ENCODE data around the gene SMCO3. TPM values are rescaled to one million over a fixed set of nuclear protein-coding genes. Genes with fewer than 3 reads are reported as not detected.

The SMCO3 gene
- total and polyA plus RNA-seq, 2 of the 13 experiments (the other 11 are each of a cell fraction or from before 2014, with no cell fraction given), result 0.29 to 0.42 TPM

DNA sequence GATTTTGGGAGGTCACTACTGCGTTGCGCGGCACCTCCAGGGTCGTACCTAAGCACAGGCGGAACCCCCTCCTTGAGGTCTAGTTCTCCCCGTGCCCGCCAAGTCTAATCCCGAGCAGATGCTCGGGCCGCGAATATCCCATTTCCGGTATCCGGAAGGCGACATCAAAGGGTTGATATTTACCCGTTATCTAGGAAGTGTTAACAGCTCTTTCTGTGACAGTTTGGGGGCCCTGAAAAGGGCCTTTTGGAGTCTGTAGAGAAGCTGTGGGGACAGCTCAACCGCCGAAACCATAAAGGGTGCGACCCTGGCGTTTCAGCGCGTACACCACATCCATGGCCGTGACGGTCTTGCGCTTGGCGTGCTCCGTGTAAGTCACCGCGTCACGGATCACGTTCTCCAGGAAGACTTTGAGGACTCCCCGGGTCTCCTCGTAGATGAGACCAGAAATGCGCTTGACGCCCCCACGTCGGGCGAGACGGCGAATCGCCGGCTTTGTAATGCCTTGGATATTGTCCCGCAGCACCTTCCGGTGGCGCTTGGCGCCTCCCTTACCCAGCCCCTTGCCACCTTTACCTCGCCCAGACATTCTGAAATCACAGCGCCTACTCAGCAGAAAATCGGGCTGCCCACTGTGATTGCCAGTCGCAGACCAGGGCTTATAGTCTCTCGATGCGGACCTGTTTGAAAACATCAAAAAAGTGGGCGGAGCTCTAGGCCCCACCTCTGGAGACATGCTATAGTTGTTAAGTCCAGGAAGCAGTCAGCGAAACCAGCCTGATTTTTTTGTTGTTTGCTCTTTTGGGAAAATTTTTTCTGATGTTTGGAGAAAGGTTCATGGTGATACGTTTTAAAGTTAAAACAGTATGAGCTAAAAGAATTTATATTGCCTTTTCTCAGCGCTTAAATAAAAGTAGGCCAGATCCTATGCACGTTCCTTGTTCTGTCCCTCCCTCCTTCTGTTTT is 43.2 kb downstream of the SMCO3 start (continued):
- TF ChIP-seq, protein P1, sequence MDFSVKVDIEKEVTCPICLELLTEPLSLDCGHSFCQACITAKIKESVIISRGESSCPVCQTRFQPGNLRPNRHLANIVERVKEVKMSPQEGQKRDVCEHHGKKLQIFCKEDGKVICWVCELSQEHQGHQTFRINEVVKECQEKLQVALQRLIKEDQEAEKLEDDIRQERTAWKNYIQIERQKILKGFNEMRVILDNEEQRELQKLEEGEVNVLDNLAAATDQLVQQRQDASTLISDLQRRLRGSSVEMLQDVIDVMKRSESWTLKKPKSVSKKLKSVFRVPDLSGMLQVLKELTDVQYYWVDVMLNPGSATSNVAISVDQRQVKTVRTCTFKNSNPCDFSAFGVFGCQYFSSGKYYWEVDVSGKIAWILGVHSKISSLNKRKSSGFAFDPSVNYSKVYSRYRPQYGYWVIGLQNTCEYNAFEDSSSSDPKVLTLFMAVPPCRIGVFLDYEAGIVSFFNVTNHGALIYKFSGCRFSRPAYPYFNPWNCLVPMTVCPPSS (IDR thresholded peaks at IDR 0.05), result no peak
- TF ChIP-seq ZNF720 (CRISPR knock-in tag; IDR thresholded peaks at IDR 0.05) (no peak), GTF2F1 (IDR thresholded peaks at IDR 0.05; ENCODE audit: low read length) (no peak), ZNF562 (CRISPR knock-in tag; IDR thresholded peaks at IDR 0.05; ENCODE audit: borderline replicate concordance) (no peak), ZNF224 (CRISPR knock-in tag; IDR thresholded peaks at IDR 0.05) (0 out of 2 replicates have a peak, but pooled peaks have one; percentile 40), CENPT (CRISPR knock-in tag; IDR thresholded peaks at IDR 0.05; ENCODE audit: low read depth) (no peak), SRF (IDR thresholded peaks at IDR 0.05; ENCODE audit: low read depth, low read length) (no peak), ZNF737 (CRISPR knock-in tag; IDR thresholded peaks at IDR 0.05; ENCODE audit: borderline replicate concordance) (no peak), SETDB1 (CRISPR knock-in tag; IDR thresholded peaks at IDR 0.05; ENCODE audit: borderline replicate concordance) (no peak)
- TF ChIP-seq, protein P2, sequence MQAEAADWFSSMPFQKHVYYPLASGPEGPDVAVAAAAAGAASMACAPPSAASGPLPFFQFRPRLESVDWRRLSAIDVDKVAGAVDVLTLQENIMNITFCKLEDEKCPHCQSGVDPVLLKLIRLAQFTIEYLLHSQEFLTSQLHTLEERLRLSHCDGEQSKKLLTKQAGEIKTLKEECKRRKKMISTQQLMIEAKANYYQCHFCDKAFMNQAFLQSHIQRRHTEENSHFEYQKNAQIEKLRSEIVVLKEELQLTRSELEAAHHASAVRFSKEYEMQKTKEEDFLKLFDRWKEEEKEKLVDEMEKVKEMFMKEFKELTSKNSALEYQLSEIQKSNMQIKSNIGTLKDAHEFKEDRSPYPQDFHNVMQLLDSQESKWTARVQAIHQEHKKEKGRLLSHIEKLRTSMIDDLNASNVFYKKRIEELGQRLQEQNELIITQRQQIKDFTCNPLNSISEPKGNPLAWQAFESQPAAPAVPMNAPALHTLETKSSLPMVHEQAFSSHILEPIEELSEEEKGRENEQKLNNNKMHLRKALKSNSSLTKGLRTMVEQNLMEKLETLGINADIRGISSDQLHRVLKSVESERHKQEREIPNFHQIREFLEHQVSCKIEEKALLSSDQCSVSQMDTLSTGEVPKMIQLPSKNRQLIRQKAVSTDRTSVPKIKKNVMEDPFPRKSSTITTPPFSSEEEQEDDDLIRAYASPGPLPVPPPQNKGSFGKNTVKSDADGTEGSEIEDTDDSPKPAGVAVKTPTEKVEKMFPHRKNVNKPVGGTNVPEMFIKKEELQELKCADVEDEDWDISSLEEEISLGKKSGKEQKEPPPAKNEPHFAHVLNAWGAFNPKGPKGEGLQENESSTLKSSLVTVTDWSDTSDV (CRISPR knock-in tag; IDR thresholded peaks at IDR 0.05), result no peak
- TF ChIP-seq, protein P3, sequence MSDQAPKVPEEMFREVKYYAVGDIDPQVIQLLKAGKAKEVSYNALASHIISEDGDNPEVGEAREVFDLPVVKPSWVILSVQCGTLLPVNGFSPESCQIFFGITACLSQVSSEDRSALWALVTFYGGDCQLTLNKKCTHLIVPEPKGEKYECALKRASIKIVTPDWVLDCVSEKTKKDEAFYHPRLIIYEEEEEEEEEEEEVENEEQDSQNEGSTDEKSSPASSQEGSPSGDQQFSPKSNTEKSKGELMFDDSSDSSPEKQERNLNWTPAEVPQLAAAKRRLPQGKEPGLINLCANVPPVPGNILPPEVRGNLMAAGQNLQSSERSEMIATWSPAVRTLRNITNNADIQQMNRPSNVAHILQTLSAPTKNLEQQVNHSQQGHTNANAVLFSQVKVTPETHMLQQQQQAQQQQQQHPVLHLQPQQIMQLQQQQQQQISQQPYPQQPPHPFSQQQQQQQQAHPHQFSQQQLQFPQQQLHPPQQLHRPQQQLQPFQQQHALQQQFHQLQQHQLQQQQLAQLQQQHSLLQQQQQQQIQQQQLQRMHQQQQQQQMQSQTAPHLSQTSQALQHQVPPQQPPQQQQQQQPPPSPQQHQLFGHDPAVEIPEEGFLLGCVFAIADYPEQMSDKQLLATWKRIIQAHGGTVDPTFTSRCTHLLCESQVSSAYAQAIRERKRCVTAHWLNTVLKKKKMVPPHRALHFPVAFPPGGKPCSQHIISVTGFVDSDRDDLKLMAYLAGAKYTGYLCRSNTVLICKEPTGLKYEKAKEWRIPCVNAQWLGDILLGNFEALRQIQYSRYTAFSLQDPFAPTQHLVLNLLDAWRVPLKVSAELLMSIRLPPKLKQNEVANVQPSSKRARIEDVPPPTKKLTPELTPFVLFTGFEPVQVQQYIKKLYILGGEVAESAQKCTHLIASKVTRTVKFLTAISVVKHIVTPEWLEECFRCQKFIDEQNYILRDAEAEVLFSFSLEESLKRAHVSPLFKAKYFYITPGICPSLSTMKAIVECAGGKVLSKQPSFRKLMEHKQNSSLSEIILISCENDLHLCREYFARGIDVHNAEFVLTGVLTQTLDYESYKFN (CRISPR knock-in tag; conservative IDR thresholded peaks at IDR 0.05), result peak; percentile 41; the same call in 1 of the 2 replicates
- TF ChIP-seq, protein P4, sequence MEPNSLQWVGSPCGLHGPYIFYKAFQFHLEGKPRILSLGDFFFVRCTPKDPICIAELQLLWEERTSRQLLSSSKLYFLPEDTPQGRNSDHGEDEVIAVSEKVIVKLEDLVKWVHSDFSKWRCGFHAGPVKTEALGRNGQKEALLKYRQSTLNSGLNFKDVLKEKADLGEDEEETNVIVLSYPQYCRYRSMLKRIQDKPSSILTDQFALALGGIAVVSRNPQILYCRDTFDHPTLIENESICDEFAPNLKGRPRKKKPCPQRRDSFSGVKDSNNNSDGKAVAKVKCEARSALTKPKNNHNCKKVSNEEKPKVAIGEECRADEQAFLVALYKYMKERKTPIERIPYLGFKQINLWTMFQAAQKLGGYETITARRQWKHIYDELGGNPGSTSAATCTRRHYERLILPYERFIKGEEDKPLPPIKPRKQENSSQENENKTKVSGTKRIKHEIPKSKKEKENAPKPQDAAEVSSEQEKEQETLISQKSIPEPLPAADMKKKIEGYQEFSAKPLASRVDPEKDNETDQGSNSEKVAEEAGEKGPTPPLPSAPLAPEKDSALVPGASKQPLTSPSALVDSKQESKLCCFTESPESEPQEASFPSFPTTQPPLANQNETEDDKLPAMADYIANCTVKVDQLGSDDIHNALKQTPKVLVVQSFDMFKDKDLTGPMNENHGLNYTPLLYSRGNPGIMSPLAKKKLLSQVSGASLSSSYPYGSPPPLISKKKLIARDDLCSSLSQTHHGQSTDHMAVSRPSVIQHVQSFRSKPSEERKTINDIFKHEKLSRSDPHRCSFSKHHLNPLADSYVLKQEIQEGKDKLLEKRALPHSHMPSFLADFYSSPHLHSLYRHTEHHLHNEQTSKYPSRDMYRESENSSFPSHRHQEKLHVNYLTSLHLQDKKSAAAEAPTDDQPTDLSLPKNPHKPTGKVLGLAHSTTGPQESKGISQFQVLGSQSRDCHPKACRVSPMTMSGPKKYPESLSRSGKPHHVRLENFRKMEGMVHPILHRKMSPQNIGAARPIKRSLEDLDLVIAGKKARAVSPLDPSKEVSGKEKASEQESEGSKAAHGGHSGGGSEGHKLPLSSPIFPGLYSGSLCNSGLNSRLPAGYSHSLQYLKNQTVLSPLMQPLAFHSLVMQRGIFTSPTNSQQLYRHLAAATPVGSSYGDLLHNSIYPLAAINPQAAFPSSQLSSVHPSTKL (CRISPR knock-in tag; IDR thresholded peaks at IDR 0.05), result peak; percentile 70
- TF ChIP-seq, protein P5, sequence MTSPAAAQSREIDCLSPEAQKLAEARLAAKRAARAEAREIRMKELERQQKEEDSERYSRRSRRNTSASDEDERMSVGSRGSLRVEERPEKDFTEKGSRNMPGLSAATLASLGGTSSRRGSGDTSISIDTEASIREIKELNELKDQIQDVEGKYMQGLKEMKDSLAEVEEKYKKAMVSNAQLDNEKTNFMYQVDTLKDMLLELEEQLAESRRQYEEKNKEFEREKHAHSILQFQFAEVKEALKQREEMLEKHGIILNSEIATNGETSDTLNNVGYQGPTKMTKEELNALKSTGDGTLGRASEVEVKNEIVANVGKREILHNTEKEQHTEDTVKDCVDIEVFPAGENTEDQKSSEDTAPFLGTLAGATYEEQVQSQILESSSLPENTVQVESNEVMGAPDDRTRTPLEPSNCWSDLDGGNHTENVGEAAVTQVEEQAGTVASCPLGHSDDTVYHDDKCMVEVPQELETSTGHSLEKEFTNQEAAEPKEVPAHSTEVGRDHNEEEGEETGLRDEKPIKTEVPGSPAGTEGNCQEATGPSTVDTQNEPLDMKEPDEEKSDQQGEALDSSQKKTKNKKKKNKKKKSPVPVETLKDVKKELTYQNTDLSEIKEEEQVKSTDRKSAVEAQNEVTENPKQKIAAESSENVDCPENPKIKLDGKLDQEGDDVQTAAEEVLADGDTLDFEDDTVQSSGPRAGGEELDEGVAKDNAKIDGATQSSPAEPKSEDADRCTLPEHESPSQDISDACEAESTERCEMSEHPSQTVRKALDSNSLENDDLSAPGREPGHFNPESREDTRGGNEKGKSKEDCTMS (CRISPR knock-in tag; conservative IDR thresholded peaks at IDR 0.05), result no peak
